Measurements from ENCODE around the gene LDLRAD4. TPM values are rescaled to one million over a fixed set of nuclear protein-coding genes. Genes with fewer than 3 reads are reported as not detected.

Gene LDLRAD4
- total RNA-seq, 1 experiment from 2014 or later, result 3.6 TPM

GRCh38 chr18:13622751-13623150 is 404.2 kb downstream of the LDLRAD4 start:
- TF ChIP-seq CTCF (conservative IDR thresholded peaks at IDR 0.05; ENCODE audit: low read depth, low read length) (no peak), EZH2 (IDR thresholded peaks at IDR 0.05; ENCODE audit: borderline replicate concordance, low read depth, low read length, poor library complexity, severe bottlenecking) (no peak)
- ChIA-PET POLR2A (ENCODE audit: low non-redundant PET) (no interaction called here), CTCF (no interaction called here)
- intact Hi-C loops (cut with micrococcal nuclease; ENCODE audit: unreplicated experiment), result no loop called here
- Histone ChIP-seq H3K4me1 (ENCODE audit: insufficient read depth, low read length, poor library complexity, severe bottlenecking) (peaks cover 3% of the 10 kb centered on the region), H3K27me3 (replicated peaks; ENCODE audit: insufficient read depth, low read depth, low read length, poor library complexity) (no peaks in the 10 kb centered on the region), H3K36me3 (ENCODE audit: insufficient read depth, low read length, poor library complexity, severe bottlenecking) (no peaks in the 10 kb centered on the region), H3K9me3 (ENCODE audit: low read depth, low read length, poor library complexity, severe bottlenecking) (no peaks in the 10 kb centered on the region), H3K4me3 (ENCODE audit: low read depth, low read length, poor library complexity, severe bottlenecking) (no peak overlapping the region), H3K27ac (ENCODE audit: low read depth, low read length, poor library complexity, severe bottlenecking) (no peak overlapping the region)
- no peak for DNase-seq (ENCODE audit: low spot score)
- no TSS peak for BruUV-seq (replicated peaks)

GRCh38 chr18:13623348-13623747 is 404.8 kb downstream of the LDLRAD4 start:
- H3K4me1 ChIP-seq (ENCODE audit: insufficient read depth, low read length, poor library complexity, severe bottlenecking), result peaks cover 3% of the 10 kb centered on the region
- ChIA-PET POLR2A (ENCODE audit: low non-redundant PET) (no interaction called here), CTCF (no interaction called here)
- DNase-seq (ENCODE audit: low spot score), result no peak
- no peaks in the 10 kb centered on the region for H3K27me3 ChIP-seq (replicated peaks; ENCODE audit: insufficient read depth, low read depth, low read length, poor library complexity)
- no peak overlapping the region for H3K4me3 ChIP-seq (ENCODE audit: low read depth, low read length, poor library complexity, severe bottlenecking)
- no peaks in the 10 kb centered on the region for H3K9me3 ChIP-seq (ENCODE audit: low read depth, low read length, poor library complexity, severe bottlenecking)
- no peaks in the 10 kb centered on the region for H3K36me3 ChIP-seq (ENCODE audit: insufficient read depth, low read length, poor library complexity, severe bottlenecking)
- no TSS peak for BruUV-seq (replicated peaks)
- TF ChIP-seq EZH2 (IDR thresholded peaks at IDR 0.05; ENCODE audit: borderline replicate concordance, low read depth, low read length, poor library complexity, severe bottlenecking) (no peak), CTCF (conservative IDR thresholded peaks at IDR 0.05; ENCODE audit: low read depth, low read length) (no peak)
- intact Hi-C loops (cut with micrococcal nuclease; ENCODE audit: unreplicated experiment), result no loop called here
- H3K27ac ChIP-seq (ENCODE audit: low read depth, low read length, poor library complexity, severe bottlenecking), result no peak overlapping the region

- intact Hi-C loops (cut with micrococcal nuclease; ENCODE audit: unreplicated experiment), result no loop called here
- no TSS peak for BruUV-seq (replicated peaks)
- no peaks in the 10 kb centered on the region for H3K36me3 ChIP-seq (ENCODE audit: insufficient read depth, low read length, poor library complexity, severe bottlenecking)
- no peaks in the 10 kb centered on the region for H3K9me3 ChIP-seq (ENCODE audit: low read depth, low read length, poor library complexity, severe bottlenecking)
- no peaks in the 10 kb centered on the region for H3K27me3 ChIP-seq (replicated peaks; ENCODE audit: insufficient read depth, low read depth, low read length, poor library complexity)
- no peak overlapping the region for H3K27ac ChIP-seq (ENCODE audit: low read depth, low read length, poor library complexity, severe bottlenecking)
- no peak for TF ChIP-seq EZH2 (IDR thresholded peaks at IDR 0.05; ENCODE audit: borderline replicate concordance, low read depth, low read length, poor library complexity, severe bottlenecking)
- no peak for TF ChIP-seq CTCF (conservative IDR thresholded peaks at IDR 0.05; ENCODE audit: low read depth, low read length)
- CTCF ChIA-PET, result no interaction called here
- peaks cover 3% of the 10 kb centered on the region for H3K4me1 ChIP-seq (ENCODE audit: insufficient read depth, low read length, poor library complexity, severe bottlenecking)
- POLR2A ChIA-PET (ENCODE audit: low non-redundant PET), result no interaction called here
- no peak for DNase-seq (ENCODE audit: low spot score)
- no peak overlapping the region for H3K4me3 ChIP-seq (ENCODE audit: low read depth, low read length, poor library complexity, severe bottlenecking)
These were observed 405.3 kb downstream of the LDLRAD4 start for GRCh38 chr18:13623871-13624270.

Measured in A673 (cell line).